ENCODE results near the gene CCDC88A. TPM values are rescaled to one million over a fixed set of nuclear protein-coding genes. Genes with fewer than 3 reads are reported as not detected.
"Not testable (repeated sequence)": the region's sequence is repeated elsewhere in the genome, so short reads cannot be mapped to it uniquely, and the experiment has no call there.

The CCDC88A gene
- total and polyA plus RNA-seq, 7 donors, result 5.4 to 72.8 (median 33.8) TPM

DNA sequence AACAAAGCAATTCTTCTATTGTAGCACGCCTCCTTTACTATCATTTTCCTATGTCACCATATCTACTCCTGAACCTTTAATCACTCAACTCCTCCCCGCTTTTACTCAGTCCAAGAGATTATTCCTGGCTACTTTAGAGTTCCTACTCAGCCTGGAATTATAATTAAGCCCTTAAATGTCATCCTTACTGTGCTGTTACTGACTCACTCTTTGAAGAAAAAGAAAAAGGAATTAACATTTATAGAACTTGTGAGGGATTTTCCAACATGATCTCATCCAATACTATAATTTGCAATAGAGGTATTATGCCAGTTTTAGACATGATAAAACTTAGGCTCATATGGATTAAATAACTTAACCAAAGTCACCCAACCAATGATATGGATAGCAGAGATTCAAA, 61.7 kb downstream of the CCDC88A start:
- TF ChIP-seq, protein P1, sequence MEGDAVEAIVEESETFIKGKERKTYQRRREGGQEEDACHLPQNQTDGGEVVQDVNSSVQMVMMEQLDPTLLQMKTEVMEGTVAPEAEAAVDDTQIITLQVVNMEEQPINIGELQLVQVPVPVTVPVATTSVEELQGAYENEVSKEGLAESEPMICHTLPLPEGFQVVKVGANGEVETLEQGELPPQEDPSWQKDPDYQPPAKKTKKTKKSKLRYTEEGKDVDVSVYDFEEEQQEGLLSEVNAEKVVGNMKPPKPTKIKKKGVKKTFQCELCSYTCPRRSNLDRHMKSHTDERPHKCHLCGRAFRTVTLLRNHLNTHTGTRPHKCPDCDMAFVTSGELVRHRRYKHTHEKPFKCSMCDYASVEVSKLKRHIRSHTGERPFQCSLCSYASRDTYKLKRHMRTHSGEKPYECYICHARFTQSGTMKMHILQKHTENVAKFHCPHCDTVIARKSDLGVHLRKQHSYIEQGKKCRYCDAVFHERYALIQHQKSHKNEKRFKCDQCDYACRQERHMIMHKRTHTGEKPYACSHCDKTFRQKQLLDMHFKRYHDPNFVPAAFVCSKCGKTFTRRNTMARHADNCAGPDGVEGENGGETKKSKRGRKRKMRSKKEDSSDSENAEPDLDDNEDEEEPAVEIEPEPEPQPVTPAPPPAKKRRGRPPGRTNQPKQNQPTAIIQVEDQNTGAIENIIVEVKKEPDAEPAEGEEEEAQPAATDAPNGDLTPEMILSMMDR (IDR thresholded peaks at IDR 0.05), result no peak
- TF ChIP-seq POLR2A (IDR thresholded peaks at IDR 0.05) (no peak), POLR2AphosphoS5 (IDR thresholded peaks at IDR 0.05) (no peak), EP300 (IDR thresholded peaks at IDR 0.05) (no peak)
- intact Hi-C loops (cut with DNase I), result no loop called here
- WGBS, 2 donors, result 92 to 94% methylated on average over 2 of the region's 2 CpGs
- Histone ChIP-seq H3K27me3 (no peaks in the 10 kb centered on the region), H3K9me3 (no peaks in the 10 kb centered on the region), H3K4me1 (no peaks in the 10 kb centered on the region), H3K4me3 (no peak overlapping the region), H3K27ac (no peak overlapping the region), H3K36me3 (peaks cover 0 to 6% (median 0%) of the 10 kb centered on the region in 4 donors)
- DNase-seq, result no peak

GRCh38 chr2:55357164-55357563, 62.5 kb downstream of the CCDC88A start:
- no peak for DNase-seq
- peaks cover 0 to 13% (median 0%) of the 10 kb centered on the region in 4 donors for H3K36me3 ChIP-seq
- TF ChIP-seq POLR2A (IDR thresholded peaks at IDR 0.05) (no peak), EP300 (IDR thresholded peaks at IDR 0.05) (no peak), POLR2AphosphoS5 (IDR thresholded peaks at IDR 0.05) (no peak)
- TF ChIP-seq, protein P1 (IDR thresholded peaks at IDR 0.05), result no peak
- no peak overlapping the region for H3K27ac ChIP-seq
- no peaks in the 10 kb centered on the region for H3K27me3 ChIP-seq
- intact Hi-C loops (cut with DNase I), result no loop called here
- H3K9me3 ChIP-seq, result no peaks in the 10 kb centered on the region
- H3K4me1 ChIP-seq, result no peaks in the 10 kb centered on the region
- H3K4me3 ChIP-seq, result no peak overlapping the region

GRCh38 chr2:55356136-55356535, 63.5 kb downstream of the CCDC88A start:
- H3K4me1 ChIP-seq; H3K27ac ChIP-seq; H3K27me3 ChIP-seq; intact Hi-C loops (cut with DNase I); DNase-seq; H3K4me3 ChIP-seq; H3K9me3 ChIP-seq: not testable (repeated sequence)
- peaks cover 0 to 19% (median 0%) of the 10 kb centered on the region in 4 donors for H3K36me3 ChIP-seq
- 89 to 91% methylated on average over 2 of the region's 2 CpGs for WGBS, 2 donors

DNA sequence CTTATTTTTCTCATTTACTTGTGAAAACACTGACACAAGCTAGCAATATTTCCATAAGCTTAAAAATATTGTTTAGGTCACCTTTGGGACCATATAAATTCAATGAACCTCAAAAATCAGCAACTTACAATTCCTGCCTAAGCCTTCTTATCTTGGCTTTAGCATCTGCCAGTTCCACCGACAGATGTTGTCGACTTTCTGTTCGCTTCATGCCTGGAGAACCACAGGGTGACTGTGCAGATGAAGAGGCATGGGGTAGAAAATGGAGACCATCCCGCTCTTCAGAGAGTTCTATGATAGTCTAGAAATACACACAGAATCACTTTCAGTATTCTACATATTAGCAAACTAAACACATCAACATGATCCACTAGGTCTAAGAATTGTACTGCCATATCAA, 64.2 kb downstream of the CCDC88A start:
- intact Hi-C loops (cut with DNase I), result no loop called here
- no peak overlapping the region for H3K4me3 ChIP-seq
- 95 to 99% methylated on average over 4 of the region's 4 CpGs for WGBS, 2 donors
- H3K27me3 ChIP-seq, result no peaks in the 10 kb centered on the region
- H3K27ac ChIP-seq, result no peak overlapping the region
- H3K36me3 ChIP-seq, result peaks cover 0 to 19% (median 0%) of the 10 kb centered on the region in 4 donors
- no peaks in the 10 kb centered on the region for H3K9me3 ChIP-seq
- no peak for DNase-seq
- TF ChIP-seq, protein P1 (IDR thresholded peaks at IDR 0.05), result no peak
- no peak for TF ChIP-seq POLR2AphosphoS5 (IDR thresholded peaks at IDR 0.05)
- no peak for TF ChIP-seq EP300 (IDR thresholded peaks at IDR 0.05)
- TF ChIP-seq POLR2A (IDR thresholded peaks at IDR 0.05), result no peak
- no peaks in the 10 kb centered on the region for H3K4me1 ChIP-seq

DNA sequence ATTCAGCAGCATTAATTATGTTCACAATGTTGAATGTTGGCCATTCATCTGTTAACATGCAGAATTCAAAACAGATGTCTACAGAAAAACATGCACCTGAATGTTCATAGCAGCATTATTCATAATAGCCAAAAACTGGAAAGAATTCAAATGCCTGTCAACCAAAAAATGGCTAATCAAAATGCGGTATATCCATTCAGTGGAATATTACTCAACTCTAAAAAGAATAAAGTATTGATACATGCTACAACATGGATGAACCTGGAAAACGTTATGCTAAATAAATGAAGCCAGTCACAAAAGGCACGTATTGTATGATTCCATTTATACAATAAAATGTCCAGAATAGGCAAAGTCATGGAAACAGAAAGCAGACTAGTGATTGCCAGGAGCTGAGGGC, 68.0 kb downstream of the CCDC88A start:
- 95 to 96% methylated on average over 3 of the region's 3 CpGs for WGBS, 2 donors
- TF ChIP-seq, protein P1 (IDR thresholded peaks at IDR 0.05), result no peak
- TF ChIP-seq POLR2AphosphoS5 (IDR thresholded peaks at IDR 0.05) (no peak), POLR2A (IDR thresholded peaks at IDR 0.05) (no peak), EP300 (IDR thresholded peaks at IDR 0.05) (no peak)
- Histone ChIP-seq H3K9me3 (no peaks in the 10 kb centered on the region), H3K4me3 (no peak overlapping the region), H3K36me3 (peaks cover 0 to 24% (median 0%) of the 10 kb centered on the region in 4 donors), H3K27me3 (no peaks in the 10 kb centered on the region), H3K4me1 (no peaks in the 10 kb centered on the region), H3K27ac (no peak overlapping the region)
- no peak for DNase-seq
- intact Hi-C loops (cut with DNase I), result no loop called here
